Loucy (cell line): ENCODE measurements around the gene PAX9.

Experiments used
- H2AFZ ChIP-seq: fragments of 200-600 bp; sonication (generic); 2 replicates; pipeline ENCODE4 v1.6.0; 2016; ENCODE audit warnings: antibody characterized with exemption, mild to moderate bottlenecking, low read length, moderate library complexity
- H3F3A ChIP-seq: fragments of 200-600 bp; 2 replicates; pipeline ENCODE4 v1.6.0; 2016; ENCODE audit warnings: antibody characterized with exemption, low read depth, mild to moderate bottlenecking
- H3K27me3 ChIP-seq: fragments of 200-600 bp; sonication (generic); 2 replicates; pipeline ENCODE4 v1.6.1; 2014; ENCODE audit warnings: low read length, mild to moderate bottlenecking; ENCODE audit not compliant: insufficient read depth, poor library complexity, severe bottlenecking
- H3K36me3 ChIP-seq: fragments of 200-600 bp; sonication (generic); 2 replicates; pipeline ENCODE4 v1.6.1; 2016; ENCODE audit warnings: low read length; ENCODE audit not compliant: insufficient read depth
- H3K4me1 ChIP-seq: fragments of 200-600 bp; sonication (generic); 2 replicates; pipeline ENCODE4 v1.5.1; 2014; ENCODE audit warnings: low read length, mild to moderate bottlenecking; ENCODE audit not compliant: insufficient read depth, poor library complexity, severe bottlenecking
- H3K4me2 ChIP-seq: fragments of 200-600 bp; sonication (generic); 2 replicates; pipeline ENCODE4 v1.6.0; 2014; ENCODE audit warnings: antibody characterized with exemption, low read length, low read depth, mild to moderate bottlenecking; ENCODE audit not compliant: poor library complexity, severe bottlenecking
- H3K4me3 ChIP-seq: fragments of 200-600 bp; sonication (generic); 2 replicates; pipeline ENCODE4 v1.5.1; 2014; ENCODE audit warnings: low read length, mild to moderate bottlenecking, mixed read lengths; ENCODE audit not compliant: poor library complexity, severe bottlenecking
- H3K79me2 ChIP-seq: fragments of 200-600 bp; sonication (generic); 2 replicates; pipeline ENCODE4 v1.6.1; 2014; ENCODE audit warnings: low read length; ENCODE audit not compliant: insufficient read depth
- H3K9ac ChIP-seq: fragments of 200-600 bp; sonication (generic); 2 replicates; pipeline ENCODE4 v1.6.0; 2014; ENCODE audit warnings: mild to moderate bottlenecking, low read depth, low read length, moderate library complexity; ENCODE audit not compliant: poor library complexity, severe bottlenecking
- H3K9me2 ChIP-seq: fragments of 200-600 bp; sonication (generic); replicated peaks from 2 replicates; pipeline ENCODE4 v1.6.1; 2016; ENCODE audit warnings: low read depth, low read length, mixed read lengths
- H3K9me3 ChIP-seq: fragments of 200-600 bp; sonication (generic); 2 replicates; pipeline ENCODE4 v1.6.1; 2014; ENCODE audit warnings: mild to moderate bottlenecking, antibody characterized with exemption, low read length, low read depth; ENCODE audit not compliant: insufficient read depth
- H4K20me1 ChIP-seq: fragments of 200-600 bp; sonication (generic); 2 replicates; pipeline ENCODE4 v1.6.0; 2014; ENCODE audit warnings: antibody characterized with exemption, low read length, mild to moderate bottlenecking; ENCODE audit not compliant: insufficient read depth, poor library complexity, severe bottlenecking
- CTCF ChIP-seq: fragments of 200-600 bp; sonication (generic); conservative IDR thresholded peaks from 2 replicates; pipeline ENCODE4 v1.5.1; 2014; ENCODE audit warnings: mild to moderate bottlenecking, antibody characterized with exemption, low read length
- EZH2phosphoT487 ChIP-seq: fragments of 200-600 bp; IDR thresholded peaks from 2 replicates; pipeline ENCODE4 v1.6.1; 2018; ENCODE audit warnings: antibody characterized with exemption, mild to moderate bottlenecking, moderate library complexity, borderline replicate concordance

The PAX9 gene

GRCh38 chr14:36653413-36653812 is 8.2 kb upstream of the PAX9 start:
- H3K27me3 ChIP-seq = no peaks in the 10 kb centered on the region
- H3K79me2 ChIP-seq = no peaks in the 10 kb centered on the region
- H3K9me3 ChIP-seq = no peaks in the 10 kb centered on the region
- no peak overlapping the region for H3K9ac ChIP-seq
- no peak overlapping the region for H3K4me3 ChIP-seq
- H3K4me2 ChIP-seq = no peak overlapping the region
- no peak for TF ChIP-seq CTCF
- TF ChIP-seq EZH2phosphoT487 = no peak
- H2AFZ ChIP-seq = no peak overlapping the region
- H4K20me1 ChIP-seq = no peaks in the 10 kb centered on the region
- no peaks in the 10 kb centered on the region for H3K36me3 ChIP-seq
- H3F3A ChIP-seq = no peaks in the 10 kb centered on the region
- no peaks in the 10 kb centered on the region for H3K9me2 ChIP-seq
- H3K4me1 ChIP-seq = no peaks in the 10 kb centered on the region

GRCh38 chr14:36653962-36654793 is 7.5 kb upstream of the PAX9 start:
- H3K9me2 ChIP-seq = no peaks in the 10 kb centered on the region
- H3F3A ChIP-seq = no peaks in the 10 kb centered on the region
- H3K9me3 ChIP-seq = no peaks in the 10 kb centered on the region
- H3K4me1 ChIP-seq = no peaks in the 10 kb centered on the region
- no peak overlapping the region for H3K9ac ChIP-seq
- TF ChIP-seq EZH2phosphoT487 (no peak), CTCF (no peak)
- H3K4me3 ChIP-seq = no peak overlapping the region
- no peaks in the 10 kb centered on the region for H3K36me3 ChIP-seq
- no peak overlapping the region for H2AFZ ChIP-seq
- no peak overlapping the region for H3K4me2 ChIP-seq
- no peaks in the 10 kb centered on the region for H3K27me3 ChIP-seq
- no peaks in the 10 kb centered on the region for H3K79me2 ChIP-seq
- no peaks in the 10 kb centered on the region for H4K20me1 ChIP-seq

GRCh38 chr14:36654794-36655381 is 6.8 kb upstream of the PAX9 start:
- H3K4me1 ChIP-seq = no peaks in the 10 kb centered on the region
- no peaks in the 10 kb centered on the region for H4K20me1 ChIP-seq
- TF ChIP-seq EZH2phosphoT487 (no peak), CTCF (no peak)
- H3K9me3 ChIP-seq = no peaks in the 10 kb centered on the region
- no peaks in the 10 kb centered on the region for H3K9me2 ChIP-seq
- no peak overlapping the region for H2AFZ ChIP-seq
- H3K36me3 ChIP-seq = no peaks in the 10 kb centered on the region
- no peak overlapping the region for H3K4me3 ChIP-seq
- no peaks in the 10 kb centered on the region for H3F3A ChIP-seq
- no peak overlapping the region for H3K4me2 ChIP-seq
- H3K27me3 ChIP-seq = no peaks in the 10 kb centered on the region
- no peak overlapping the region for H3K9ac ChIP-seq
- no peaks in the 10 kb centered on the region for H3K79me2 ChIP-seq
